HepG2 (cell line): Measurements from ENCODE around the gene IL33. TPM values are rescaled to one million over a fixed set of nuclear protein-coding genes. Genes with fewer than 3 reads are reported as not detected.

Experiments
- ASH2L ChIP-seq: fragments of 300-600, 200-600 bp; sonication (generic); IDR thresholded peaks from 2 replicates; pipeline ENCODE4 v1.7.0; 2017; ENCODE audit warnings: low read depth, mild to moderate bottlenecking, moderate library complexity, mixed read lengths, low read length; ENCODE audit not compliant: insufficient read length
- CREM ChIP-seq, 2 experiments: sonication (generic) in 1 of 2; formaldehyde crosslinking in 1 of 2; IDR thresholded peaks; 2 replicates each; pipeline versions ENCODE4 v1.4.0 to v1.6.1; 2016 to 2020; ENCODE audit warnings: antibody characterized with exemption in 1 of 2, mild to moderate bottlenecking in 1 of 2, missing genetic modification reagents in 1 of 2
- FOXA3 ChIP-seq: IDR thresholded peaks from 2 replicates; pipeline ENCODE4 v1.6.1; 2016; ENCODE audit warnings: missing genetic modification reagents, missing compliant biosample characterization
- HNF4G ChIP-seq, 2 experiments: sonication (generic) in 1 of 2; formaldehyde crosslinking in 1 of 2; IDR thresholded peaks; 2 replicates each; pipeline versions ENCODE4 v1.4.0 to v1.6.1; 2011 to 2020; ENCODE audit warnings: borderline replicate concordance in 2 of 2, low read depth in 2 of 2, mild to moderate bottlenecking in 2 of 2, low read length in 1 of 2, missing genetic modification reagents in 1 of 2, moderate library complexity in 1 of 2
- IRX3 ChIP-seq: sonication (generic); formaldehyde crosslinking; IDR thresholded peaks from 2 replicates; pipeline ENCODE4 v1.8.1; 2023; ENCODE audit warnings: mild to moderate bottlenecking, low read depth, missing genetic modification reagents, borderline replicate concordance
- KAT2B ChIP-seq: fragments of 150-350 bp; IDR thresholded peaks from 2 replicates; pipeline ENCODE4 v1.6.1; 2014; ENCODE audit warnings: low read depth, low read length, borderline replicate concordance
- KLF15 ChIP-seq: sonication (generic); formaldehyde crosslinking; IDR thresholded peaks from 2 replicates; pipeline ENCODE4 v1.8.1; 2023; ENCODE audit warnings: borderline replicate concordance, mild to moderate bottlenecking, inconsistent platforms, missing genetic modification reagents, mixed read lengths
- MAF1 ChIP-seq: sonication (generic); formaldehyde crosslinking; IDR thresholded peaks from 2 replicates; pipeline ENCODE4 v1.5.0; 2020; ENCODE audit warnings: missing genetic modification reagents, borderline replicate concordance
- MYC ChIP-seq: sonication (generic); formaldehyde crosslinking; IDR thresholded peaks from 2 replicates; pipeline ENCODE4 v1.9.0; 2021; ENCODE audit warnings: missing genetic modification reagents, borderline replicate concordance
- NR2F6 ChIP-seq, 2 experiments: IDR thresholded peaks; 2 replicates each; pipeline ENCODE4 v1.6.1; 2016; ENCODE audit warnings: antibody characterized with exemption in 1 of 2, mild to moderate bottlenecking in 1 of 2
- PCBP2 ChIP-seq: fragments of 200-400 bp; formaldehyde crosslinking; optimal IDR thresholded peaks from 2 replicates; pipeline ENCODE3; 2018; ENCODE audit warnings: low read length, low read depth; ENCODE audit not compliant: poor library complexity, severe bottlenecking
- REXO4 ChIP-seq: sonication (generic); formaldehyde crosslinking; IDR thresholded peaks from 2 replicates; pipeline ENCODE4 v1.8.0; 2022; ENCODE audit warnings: missing genetic modification reagents, mild to moderate bottlenecking, borderline replicate concordance
- SALL1 ChIP-seq: sonication (generic); formaldehyde crosslinking; IDR thresholded peaks from 2 replicates; pipeline ENCODE4 v1.8.0; 2022; ENCODE audit warnings: mild to moderate bottlenecking, missing genetic modification reagents
- SNAPC2 ChIP-seq: sonication (generic); formaldehyde crosslinking; IDR thresholded peaks from 2 replicates; pipeline ENCODE4 v1.8.1; 2022; ENCODE audit warnings: mild to moderate bottlenecking, missing genetic modification reagents
- ZFP36L2 ChIP-seq: sonication (generic); formaldehyde crosslinking; IDR thresholded peaks from 2 replicates; pipeline ENCODE4 v1.4.0; 2020; ENCODE audit warnings: missing genetic modification reagents
- ZFX ChIP-seq: sonication (generic); formaldehyde crosslinking; IDR thresholded peaks from 2 replicates; pipeline ENCODE4 v1.4.0; 2020; ENCODE audit warnings: mild to moderate bottlenecking, low read depth, missing genetic modification reagents, moderate library complexity
- ZNF317 ChIP-seq: sonication (generic); formaldehyde crosslinking; IDR thresholded peaks from 2 replicates; pipeline ENCODE4 v1.5.0; 2020; ENCODE audit warnings: mild to moderate bottlenecking, missing genetic modification reagents
- polyA plus RNA-seq, 8 experiments: library from polyadenylated mRNA; depleted of rRNA in 3 of 8; stranded (reverse) in 7 of 8; unstranded in 1 of 8; fragments of >200 nt; fragmentation: Illumina TruSeq in 4 of 8; extraction: Trizol in 4 of 8; gene quantifications; 2 replicates each; pipeline versions ENCODE4 v1.2.1 to v1.2.3, GENCODE V29; 2011 to 2016; ENCODE audit warnings: low read depth in 4 of 8, missing spikeins in 1 of 8, mixed read lengths in 1 of 8; ENCODE audit not compliant: insufficient read depth in 1 of 8
- total RNA-seq, 5 experiments: library from RNA; depleted of rRNA; stranded (reverse); fragments of >200 nt; fragmentation: Illumina TruSeq; extraction: Trizol; gene quantifications; 2 replicates each; pipeline ENCODE4 v1.2.3, GENCODE V29; 2016; ENCODE audit warnings: low read depth in 1 of 5
- TF ChIP-seq, protein P1 (sequence below): fragments of 450-650 bp; IDR thresholded peaks from 2 replicates; pipeline ENCODE4 v1.6.1; 2016
- TF ChIP-seq, protein P2 (sequence below), 2 experiments: sonication (generic) in 1 of 2; formaldehyde crosslinking in 1 of 2; IDR thresholded peaks; 2 replicates each; pipeline versions ENCODE4 v1.4.0 to v1.6.1; 2018 to 2020; ENCODE audit warnings: missing genetic modification reagents in 2 of 2, borderline replicate concordance in 1 of 2, low read depth in 1 of 2, mild to moderate bottlenecking in 1 of 2, missing biosample characterization in 1 of 2
- TF ChIP-seq, protein P3 (sequence below): sonication (generic); formaldehyde crosslinking; IDR thresholded peaks from 2 replicates; pipeline ENCODE4 v1.5.1; 2020; ENCODE audit warnings: mild to moderate bottlenecking, missing genetic modification reagents, borderline replicate concordance

The IL33 gene
- total and polyA plus RNA-seq, 2 of the 13 experiments (the other 11 are each of a cell fraction or from before 2014, with no cell fraction given) = 0.05 TPM; not detected in 1

DNA sequence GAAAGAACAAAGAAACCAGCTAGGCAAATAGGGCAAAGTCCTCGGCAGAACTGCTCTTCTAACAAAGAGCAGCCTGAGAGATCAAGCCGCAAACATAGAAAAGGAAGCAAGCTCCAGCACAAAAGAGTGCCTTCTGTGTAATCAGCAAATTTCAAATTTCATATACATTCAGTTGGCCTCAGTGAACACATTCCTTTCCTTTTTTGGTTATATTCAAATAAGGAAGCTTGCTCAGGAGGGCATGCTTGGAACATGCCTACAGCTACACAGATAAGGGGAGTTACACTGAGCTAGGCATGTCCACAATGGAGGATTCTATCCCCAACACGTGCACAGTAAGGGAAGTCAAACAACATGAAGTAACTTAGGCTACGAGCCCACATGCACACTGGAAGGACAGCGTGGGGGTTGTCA is 23.4 kb downstream of the IL33 start (continued):
- TF ChIP-seq, protein P1, sequence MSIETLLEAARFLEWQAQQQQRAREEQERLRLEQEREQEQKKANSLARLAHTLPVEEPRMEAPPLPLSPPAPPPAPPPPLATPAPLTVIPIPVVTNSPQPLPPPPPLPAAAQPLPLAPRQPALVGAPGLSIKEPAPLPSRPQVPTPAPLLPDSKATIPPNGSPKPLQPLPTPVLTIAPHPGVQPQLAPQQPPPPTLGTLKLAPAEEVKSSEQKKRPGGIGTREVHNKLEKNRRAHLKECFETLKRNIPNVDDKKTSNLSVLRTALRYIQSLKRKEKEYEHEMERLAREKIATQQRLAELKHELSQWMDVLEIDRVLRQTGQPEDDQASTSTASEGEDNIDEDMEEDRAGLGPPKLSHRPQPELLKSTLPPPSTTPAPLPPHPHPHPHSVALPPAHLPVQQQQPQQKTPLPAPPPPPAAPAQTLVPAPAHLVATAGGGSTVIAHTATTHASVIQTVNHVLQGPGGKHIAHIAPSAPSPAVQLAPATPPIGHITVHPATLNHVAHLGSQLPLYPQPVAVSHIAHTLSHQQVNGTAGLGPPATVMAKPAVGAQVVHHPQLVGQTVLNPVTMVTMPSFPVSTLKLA = peak; percentile 31; the same call in 1 of the 2 replicates
- TF ChIP-seq, protein P2, sequence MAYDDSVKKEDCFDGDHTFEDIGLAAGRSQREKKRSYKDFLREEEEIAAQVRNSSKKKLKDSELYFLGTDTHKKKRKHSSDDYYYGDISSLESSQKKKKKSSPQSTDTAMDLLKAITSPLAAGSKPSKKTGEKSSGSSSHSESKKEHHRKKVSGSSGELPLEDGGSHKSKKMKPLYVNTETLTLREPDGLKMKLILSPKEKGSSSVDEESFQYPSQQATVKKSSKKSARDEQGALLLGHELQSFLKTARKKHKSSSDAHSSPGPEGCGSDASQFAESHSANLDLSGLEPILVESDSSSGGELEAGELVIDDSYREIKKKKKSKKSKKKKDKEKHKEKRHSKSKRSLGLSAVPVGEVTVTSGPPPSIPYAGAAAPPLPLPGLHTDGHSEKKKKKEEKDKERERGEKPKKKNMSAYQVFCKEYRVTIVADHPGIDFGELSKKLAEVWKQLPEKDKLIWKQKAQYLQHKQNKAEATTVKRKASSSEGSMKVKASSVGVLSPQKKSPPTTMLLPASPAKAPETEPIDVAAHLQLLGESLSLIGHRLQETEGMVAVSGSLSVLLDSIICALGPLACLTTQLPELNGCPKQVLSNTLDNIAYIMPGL (CRISPR knock-in tag; IDR thresholded peaks at IDR 0.05; ENCODE audit: borderline replicate concordance in 1 of 2, low read depth in 1 of 2) = 0 out of 4 replicates have a peak, but pooled peaks of 1 of the 2 experiments have one; percentile 23
- TF ChIP-seq MAF1 = no peak
- peak; percentile 61; the same call in 1 of the 2 replicates for TF ChIP-seq ZNF317 (CRISPR knock-in tag)
- peak; percentile 62 for TF ChIP-seq FOXA3 (CRISPR knock-in tag)
- no peak for TF ChIP-seq KLF15 (CRISPR knock-in tag)
- peak; percentile 39 for TF ChIP-seq CREM (IDR thresholded peaks at IDR 0.05)
- no peak for TF ChIP-seq CREM (CRISPR knock-in tag; IDR thresholded peaks at IDR 0.05)
- no peak for TF ChIP-seq KAT2B
- 0 out of 2 replicates have a peak, but pooled peaks have one; percentile 17 for TF ChIP-seq NR2F6 (IDR thresholded peaks at IDR 0.05)
- TF ChIP-seq NR2F6 (CRISPR knock-in tag; IDR thresholded peaks at IDR 0.05) = no peak
- peak; percentile 54; the same call in 1 of the 2 replicates for TF ChIP-seq MYC (CRISPR knock-in tag)
- peak; percentile 61; the same call in 1 of the 2 replicates for TF ChIP-seq SALL1 (CRISPR knock-in tag)
- 0 out of 2 replicates have a peak, but pooled peaks have one; percentile 23 for TF ChIP-seq ZFX (CRISPR knock-in tag)
- TF ChIP-seq PCBP2 = no peak
- TF ChIP-seq, protein P3, sequence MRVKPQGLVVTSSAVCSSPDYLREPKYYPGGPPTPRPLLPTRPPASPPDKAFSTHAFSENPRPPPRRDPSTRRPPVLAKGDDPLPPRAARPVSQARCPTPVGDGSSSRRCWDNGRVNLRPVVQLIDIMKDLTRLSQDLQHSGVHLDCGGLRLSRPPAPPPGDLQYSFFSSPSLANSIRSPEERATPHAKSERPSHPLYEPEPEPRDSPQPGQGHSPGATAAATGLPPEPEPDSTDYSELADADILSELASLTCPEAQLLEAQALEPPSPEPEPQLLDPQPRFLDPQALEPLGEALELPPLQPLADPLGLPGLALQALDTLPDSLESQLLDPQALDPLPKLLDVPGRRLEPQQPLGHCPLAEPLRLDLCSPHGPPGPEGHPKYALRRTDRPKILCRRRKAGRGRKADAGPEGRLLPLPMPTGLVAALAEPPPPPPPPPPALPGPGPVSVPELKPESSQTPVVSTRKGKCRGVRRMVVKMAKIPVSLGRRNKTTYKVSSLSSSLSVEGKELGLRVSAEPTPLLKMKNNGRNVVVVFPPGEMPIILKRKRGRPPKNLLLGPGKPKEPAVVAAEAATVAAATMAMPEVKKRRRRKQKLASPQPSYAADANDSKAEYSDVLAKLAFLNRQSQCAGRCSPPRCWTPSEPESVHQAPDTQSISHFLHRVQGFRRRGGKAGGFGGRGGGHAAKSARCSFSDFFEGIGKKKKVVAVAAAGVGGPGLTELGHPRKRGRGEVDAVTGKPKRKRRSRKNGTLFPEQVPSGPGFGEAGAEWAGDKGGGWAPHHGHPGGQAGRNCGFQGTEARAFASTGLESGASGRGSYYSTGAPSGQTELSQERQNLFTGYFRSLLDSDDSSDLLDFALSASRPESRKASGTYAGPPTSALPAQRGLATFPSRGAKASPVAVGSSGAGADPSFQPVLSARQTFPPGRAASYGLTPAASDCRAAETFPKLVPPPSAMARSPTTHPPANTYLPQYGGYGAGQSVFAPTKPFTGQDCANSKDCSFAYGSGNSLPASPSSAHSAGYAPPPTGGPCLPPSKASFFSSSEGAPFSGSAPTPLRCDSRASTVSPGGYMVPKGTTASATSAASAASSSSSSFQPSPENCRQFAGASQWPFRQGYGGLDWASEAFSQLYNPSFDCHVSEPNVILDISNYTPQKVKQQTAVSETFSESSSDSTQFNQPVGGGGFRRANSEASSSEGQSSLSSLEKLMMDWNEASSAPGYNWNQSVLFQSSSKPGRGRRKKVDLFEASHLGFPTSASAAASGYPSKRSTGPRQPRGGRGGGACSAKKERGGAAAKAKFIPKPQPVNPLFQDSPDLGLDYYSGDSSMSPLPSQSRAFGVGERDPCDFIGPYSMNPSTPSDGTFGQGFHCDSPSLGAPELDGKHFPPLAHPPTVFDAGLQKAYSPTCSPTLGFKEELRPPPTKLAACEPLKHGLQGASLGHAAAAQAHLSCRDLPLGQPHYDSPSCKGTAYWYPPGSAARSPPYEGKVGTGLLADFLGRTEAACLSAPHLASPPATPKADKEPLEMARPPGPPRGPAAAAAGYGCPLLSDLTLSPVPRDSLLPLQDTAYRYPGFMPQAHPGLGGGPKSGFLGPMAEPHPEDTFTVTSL (CRISPR knock-in tag) = peak; percentile 76
- no peak for TF ChIP-seq ZFP36L2
- TF ChIP-seq SNAPC2 (CRISPR knock-in tag) = no peak
- no peak for TF ChIP-seq REXO4
- peak; percentile 55 for TF ChIP-seq ASH2L
- peak; percentile 76 for TF ChIP-seq HNF4G (IDR thresholded peaks at IDR 0.05; ENCODE audit: borderline replicate concordance, low read depth, low read length)
- 0 out of 2 replicates have a peak, but pooled peaks have one; percentile 33 for TF ChIP-seq HNF4G (CRISPR knock-in tag; IDR thresholded peaks at IDR 0.05; ENCODE audit: borderline replicate concordance, low read depth)
- no peak for TF ChIP-seq IRX3 (CRISPR knock-in tag)
